Ovary (tissue), 3 donors: ENCODE data around the gene AP2A2.

Source experiments
- EP300 ChIP-seq: sonication (generic); formaldehyde crosslinking; IDR thresholded peaks from one replicate; pipeline ENCODE4 v1.6.1; 2017; ENCODE audit warnings: antibody characterized with exemption
- POLR2A ChIP-seq: fragments of 450-650 bp; IDR thresholded peaks from one replicate; pipeline ENCODE4 v1.6.1; 2017; ENCODE audit warnings: antibody characterized with exemption, mild to moderate bottlenecking, moderate library complexity
- TF ChIP-seq, protein P1 (sequence below), 3 donors: fragments of 450-650 bp in 2 of 3; fragments of 200-600 bp in 1 of 3; IDR thresholded peaks; one replicate each; pipeline versions ENCODE4 v1.5.1 to v1.8.0; 2016 to 2022; ENCODE audit warnings: antibody characterized with exemption in 3 of 3, mild to moderate bottlenecking in 1 of 3
- donor health status: DM: no; HTN: no; CAD: no.

DNA sequence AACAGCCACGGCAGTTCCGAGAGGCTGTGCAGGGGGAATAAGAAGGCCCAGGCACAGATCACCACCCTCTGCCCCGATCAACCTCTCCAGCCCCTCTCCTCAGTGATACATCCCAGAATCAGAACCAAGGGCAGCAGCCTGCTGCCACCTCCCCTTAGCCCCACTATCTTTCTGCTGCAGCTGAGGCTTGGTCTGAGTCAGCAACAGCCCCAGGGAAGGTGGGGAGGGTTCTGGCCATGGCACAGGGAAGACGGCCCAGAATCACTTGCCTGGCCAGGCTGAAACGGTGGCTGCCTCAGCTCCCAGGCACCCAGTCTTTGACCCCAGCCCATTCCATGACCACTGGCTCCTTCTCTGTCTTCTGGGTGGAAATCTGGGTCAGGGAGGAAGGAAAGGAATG lies 17.4 kb upstream of the AP2A2 start:
- TF ChIP-seq, protein P1, sequence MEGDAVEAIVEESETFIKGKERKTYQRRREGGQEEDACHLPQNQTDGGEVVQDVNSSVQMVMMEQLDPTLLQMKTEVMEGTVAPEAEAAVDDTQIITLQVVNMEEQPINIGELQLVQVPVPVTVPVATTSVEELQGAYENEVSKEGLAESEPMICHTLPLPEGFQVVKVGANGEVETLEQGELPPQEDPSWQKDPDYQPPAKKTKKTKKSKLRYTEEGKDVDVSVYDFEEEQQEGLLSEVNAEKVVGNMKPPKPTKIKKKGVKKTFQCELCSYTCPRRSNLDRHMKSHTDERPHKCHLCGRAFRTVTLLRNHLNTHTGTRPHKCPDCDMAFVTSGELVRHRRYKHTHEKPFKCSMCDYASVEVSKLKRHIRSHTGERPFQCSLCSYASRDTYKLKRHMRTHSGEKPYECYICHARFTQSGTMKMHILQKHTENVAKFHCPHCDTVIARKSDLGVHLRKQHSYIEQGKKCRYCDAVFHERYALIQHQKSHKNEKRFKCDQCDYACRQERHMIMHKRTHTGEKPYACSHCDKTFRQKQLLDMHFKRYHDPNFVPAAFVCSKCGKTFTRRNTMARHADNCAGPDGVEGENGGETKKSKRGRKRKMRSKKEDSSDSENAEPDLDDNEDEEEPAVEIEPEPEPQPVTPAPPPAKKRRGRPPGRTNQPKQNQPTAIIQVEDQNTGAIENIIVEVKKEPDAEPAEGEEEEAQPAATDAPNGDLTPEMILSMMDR (IDR thresholded peaks at IDR 0.05): no peak
- TF ChIP-seq POLR2A (no peak), EP300 (no peak)
